HEK293T (cell line): Measurements from ENCODE around the gene HCCS.

Experiments used
- CTCF ChIA-PET: fragments of 350-600 bp; formaldehyde crosslinking; extraction: SDS; loops from one replicate; lab custom pipeline; 2021; ENCODE audit warnings: antibody characterized with exemption, inconsistent platforms; lab: Yijun Ruan, JAX
- POLR2A ChIA-PET: fragments of 350-600 bp; formaldehyde crosslinking; extraction: SDS; loops from one replicate; lab custom pipeline; 2020; ENCODE audit warnings: antibody characterized with exemption, inconsistent platforms; lab: Yijun Ruan, JAX
- DNase-seq: peaks from one replicate; pipeline ENCODE4 v3.0.0; 2012; ENCODE audit warnings: mixed read lengths; ENCODE audit errors: extremely low spot score
- ARNT ChIP-seq: fragments of 450-650 bp; IDR thresholded peaks from 2 replicates; pipeline ENCODE4 v1.6.1; 2017; ENCODE audit warnings: mild to moderate bottlenecking
- BHLHE40 ChIP-seq: fragments of 450-650 bp; IDR thresholded peaks from 2 replicates; pipeline ENCODE4 v1.6.1; 2016; ENCODE audit warnings: mild to moderate bottlenecking, moderate library complexity, borderline replicate concordance
- CTBP1 ChIP-seq: fragments of 450-650 bp; IDR thresholded peaks from 2 replicates; pipeline ENCODE4 v1.6.1; 2016; ENCODE audit warnings: borderline replicate concordance
- ELF4 ChIP-seq: fragments of 450-650 bp; IDR thresholded peaks from 2 replicates; pipeline ENCODE4 v1.6.1; 2017; ENCODE audit warnings: antibody characterized with exemption
- FOXA1 ChIP-seq: fragments of 450-650 bp; IDR thresholded peaks from 2 replicates; pipeline ENCODE4 v1.6.1; 2016; ENCODE audit warnings: mild to moderate bottlenecking
- FOXK2 ChIP-seq: fragments of 450-650 bp; IDR thresholded peaks from 2 replicates; pipeline ENCODE4 v1.6.1; 2016; ENCODE audit warnings: mild to moderate bottlenecking
- FOXM1 ChIP-seq: fragments of 450-650 bp; IDR thresholded peaks from 2 replicates; pipeline ENCODE4 v1.6.1; 2017; ENCODE audit warnings: mild to moderate bottlenecking, borderline replicate concordance
- HDGF ChIP-seq: fragments of 450-650 bp; IDR thresholded peaks from 2 replicates; pipeline ENCODE4 v1.6.1; 2017; ENCODE audit warnings: antibody characterized with exemption, borderline replicate concordance
- L3MBTL2 ChIP-seq: fragments of 450-650 bp; conservative IDR thresholded peaks from 2 replicates; pipeline ENCODE4 v1.6.1; 2016; ENCODE audit warnings: mild to moderate bottlenecking
- LEF1 ChIP-seq: fragments of 450-650 bp; IDR thresholded peaks from 2 replicates; pipeline ENCODE4 v1.6.1; 2017; ENCODE audit warnings: mild to moderate bottlenecking, borderline replicate concordance
- NFRKB ChIP-seq: fragments of 450-650 bp; IDR thresholded peaks from 2 replicates; pipeline ENCODE4 v1.6.1; 2016; ENCODE audit warnings: mild to moderate bottlenecking, moderate library complexity
- PKNOX1 ChIP-seq: fragments of 450-650 bp; IDR thresholded peaks from 2 replicates; pipeline ENCODE4 v1.6.1; 2016
- SP1 ChIP-seq: fragments of 450-650 bp; IDR thresholded peaks from 2 replicates; pipeline ENCODE4 v1.6.1; 2017
- SUZ12 ChIP-seq: fragments of 450-650 bp; IDR thresholded peaks from 2 replicates; pipeline ENCODE4 v1.6.1; 2016; ENCODE audit warnings: mild to moderate bottlenecking
- TARDBP ChIP-seq: fragments of 450-650 bp; IDR thresholded peaks from 2 replicates; pipeline ENCODE4 v1.6.1; 2016
- ZNF384 ChIP-seq: fragments of 450-650 bp; IDR thresholded peaks from 2 replicates; pipeline ENCODE4 v1.6.1; 2016

The HCCS gene

GRCh38 chrX:11103751-11104150 is 7.4 kb upstream of the HCCS start:
- ChIA-PET CTCF (no interaction called here), POLR2A (no interaction called here)
- no peak for DNase-seq
- TF ChIP-seq NFRKB (no peak), PKNOX1 (no peak), ARNT (no peak), FOXA1 (no peak), BHLHE40 (no peak), ZNF384 (no peak), ELF4 (no peak), SUZ12 (no peak), HDGF (no peak), TARDBP (no peak), CTBP1 (no peak), FOXM1 (no peak), LEF1 (no peak), L3MBTL2 (no peak)

GRCh38 chrX:11105080-11105479 is 6.1 kb upstream of the HCCS start:
- TF ChIP-seq SP1 (no peak), SUZ12 (no peak), FOXK2 (no peak), HDGF (no peak), NFRKB (no peak), ELF4 (no peak), L3MBTL2 (no peak), ARNT (no peak), TARDBP (no peak), CTBP1 (no peak), BHLHE40 (no peak), FOXA1 (no peak), FOXM1 (no peak), LEF1 (no peak), ZNF384 (no peak), PKNOX1 (no peak)
- POLR2A ChIA-PET = no interaction called here
- CTCF ChIA-PET = no interaction called here
- DNase-seq = no peak

- POLR2A ChIA-PET = no interaction called here
- DNase-seq = no peak
- no peak for TF ChIP-seq ARNT
- CTCF ChIA-PET = no interaction called here
Measured at GRCh38 chrX:11108253-11108941, 2.7 kb upstream of the HCCS start.

- no peak for DNase-seq
- TF ChIP-seq FOXA1 (no peak), FOXM1 (no peak), SP1 (no peak), LEF1 (no peak), SUZ12 (no peak), ARNT (no peak), HDGF (no peak), CTBP1 (no peak), ZNF384 (no peak), NFRKB (no peak), PKNOX1 (no peak), TARDBP (no peak), BHLHE40 (no peak), ELF4 (no peak), L3MBTL2 (no peak), FOXK2 (no peak)
- CTCF ChIA-PET = no interaction called here
- POLR2A ChIA-PET = interaction anchor here (0.5 kb wide), 1 partner anchor 364 kb away, joined by 3 read pairs; no protein-coding TSS in a partner anchor
Measured at GRCh38 chrX:11109968-11110367, 1.2 kb upstream of the HCCS start.

GRCh38 chrX:11111947-11112346 is 815 bp downstream of the HCCS start:
- TF ChIP-seq FOXA1 (no peak), HDGF (no peak), BHLHE40 (no peak), L3MBTL2 (no peak), LEF1 (no peak), FOXM1 (no peak), PKNOX1 (no peak), SP1 (no peak), NFRKB (no peak), TARDBP (no peak), ELF4 (no peak), FOXK2 (no peak), SUZ12 (no peak), ZNF384 (no peak), ARNT (no peak), CTBP1 (no peak)
- DNase-seq = no peak
- ChIA-PET CTCF (no interaction called here), POLR2A (no interaction called here)

GRCh38 chrX:11113731-11114130 is 2.6 kb downstream of the HCCS start:
- TF ChIP-seq LEF1 = no peak
- no peak for TF ChIP-seq L3MBTL2
- no peak for TF ChIP-seq ARNT
- TF ChIP-seq ELF4 = no peak
- CTCF ChIA-PET = no interaction called here
- DNase-seq = no peak
- POLR2A ChIA-PET = no interaction called here
